K562 (cell line): Measurements from ENCODE around the gene ACTL10. TPM values are rescaled to one million over a fixed set of nuclear protein-coding genes. Genes with fewer than 3 reads are reported as not detected.

ENCODE experiments used
- CBX5 ChIP-seq: IDR thresholded peaks from 2 replicates; pipeline ENCODE4 v1.6.1; 2014; ENCODE audit warnings: low read depth, borderline replicate concordance
- EP300 ChIP-seq: IDR thresholded peaks from 2 replicates; pipeline ENCODE4 v1.6.1; 2012; ENCODE audit warnings: low read length, improper control_type of control experiment
- ERF ChIP-seq: fragments of 450-650 bp; formaldehyde crosslinking; IDR thresholded peaks from 2 replicates; pipeline ENCODE4 v1.4.0; 2020; ENCODE audit warnings: mild to moderate bottlenecking, mixed read lengths
- ESRRB ChIP-seq: fragments of 250-450 bp; sonication (Bioruptor Pico); IDR thresholded peaks from 2 replicates; pipeline ENCODE4 v1.5.0; 2020; ENCODE audit warnings: mild to moderate bottlenecking, moderate library complexity, borderline replicate concordance
- ETS2 ChIP-seq: IDR thresholded peaks from 2 replicates; pipeline ENCODE4 v1.6.1; 2016; ENCODE audit warnings: borderline replicate concordance, missing genetic modification characterization, mild to moderate bottlenecking, moderate library complexity, missing compliant biosample characterization; ENCODE audit not compliant: poor library complexity, severe bottlenecking
- GTF2E2 ChIP-seq: fragments of 200-800 bp; sonication (Bioruptor generic); IDR thresholded peaks from 2 replicates; pipeline ENCODE4 v1.6.1; 2016; ENCODE audit warnings: missing genetic modification characterization, missing compliant biosample characterization
- HOXB6 ChIP-seq: fragments of 250-450 bp; sonication (Bioruptor Pico); IDR thresholded peaks from 2 replicates; pipeline ENCODE4 v1.5.1; 2022; ENCODE audit warnings: mild to moderate bottlenecking, borderline replicate concordance
- KDM1A ChIP-seq, 2 experiments: fragments of 450-650 bp; IDR thresholded peaks; 2 replicates each; pipeline ENCODE4 v1.6.1; 2016; ENCODE audit warnings: mild to moderate bottlenecking in 2 of 2
- KDM4B ChIP-seq, 2 experiments: fragments of 450-650 bp in 1 of 2; sonication (generic) in 1 of 2; IDR thresholded peaks; 2 replicates each; pipeline ENCODE4 v1.6.1; 2016 to 2017; ENCODE audit warnings: borderline replicate concordance in 2 of 2, antibody characterized with exemption in 1 of 2, low read depth in 1 of 2, mild to moderate bottlenecking in 1 of 2
- KLF6 ChIP-seq: fragments of 250-450 bp; sonication (Bioruptor Pico); IDR thresholded peaks from 2 replicates; pipeline ENCODE4 v1.4.0; 2020; ENCODE audit warnings: mild to moderate bottlenecking, moderate library complexity, borderline replicate concordance
- NFE2L1 ChIP-seq: fragments of 450-650 bp; IDR thresholded peaks from 2 replicates; pipeline ENCODE4 v1.6.1; 2016; ENCODE audit warnings: missing genetic modification characterization, low read depth, mild to moderate bottlenecking, missing compliant biosample characterization, moderate library complexity, borderline replicate concordance
- NR0B1 ChIP-seq: fragments of 450-650 bp; IDR thresholded peaks from one replicate; pipeline ENCODE4 v1.6.1; 2018; ENCODE audit warnings: mild to moderate bottlenecking, moderate library complexity; ENCODE audit not compliant: partially characterized antibody
- NR2C2 ChIP-seq, 2 experiments: fragments of 200-800 bp in 1 of 2; sonication (Bioruptor generic) in 1 of 2; sonication (generic) in 1 of 2; formaldehyde crosslinking in 1 of 2; IDR thresholded peaks; 2 replicates each; pipeline versions ENCODE4 v1.6.1 to v1.8.0; 2016 to 2022; ENCODE audit warnings: mild to moderate bottlenecking in 1 of 2, missing compliant biosample characterization in 1 of 2, missing genetic modification characterization in 1 of 2, missing genetic modification reagents in 1 of 2
- SMC3 ChIP-seq: conservative IDR thresholded peaks from 2 replicates; pipeline ENCODE4 v1.6.1; 2011; ENCODE audit warnings: low read depth, low read length, improper control_type of control experiment; ENCODE audit not compliant: insufficient read depth
- TRIM24 ChIP-seq, 2 experiments: fragments of 450-650 bp; IDR thresholded peaks; 2 replicates each; pipeline ENCODE4 v1.6.1; 2016
- TSHZ1 ChIP-seq: fragments of 250-450 bp; sonication (Bioruptor Pico); IDR thresholded peaks from 2 replicates; pipeline ENCODE4 v1.4.0; 2020; ENCODE audit warnings: mild to moderate bottlenecking, moderate library complexity
- ZNF23 ChIP-seq: fragments of 250-450 bp; sonication (Bioruptor Pico); IDR thresholded peaks from 2 replicates; pipeline ENCODE4 v1.4.0; 2020; ENCODE audit warnings: mild to moderate bottlenecking
- ZNF398 ChIP-seq: fragments of 250-450 bp; sonication (Bioruptor Pico); IDR thresholded peaks from 2 replicates; pipeline ENCODE4 v1.8.0; 2021; ENCODE audit warnings: moderate library complexity, mild to moderate bottlenecking, inconsistent platforms
- polyA plus RNA-seq, 8 experiments: library from polyadenylated mRNA; depleted of rRNA in 4 of 8; stranded (reverse) in 5 of 8; unstranded in 3 of 8; fragments of >200 nt; fragmentation: Nextera tagmentation in 2 of 8; fragmentation: Illumina TruSeq in 1 of 8; extraction: Ambion mirVana in 2 of 8; extraction: Trizol in 1 of 8; gene quantifications; 2 replicates each; pipeline versions ENCODE4 v1.2.1 to v1.2.3, GENCODE V29; 2011 to 2014; ENCODE audit warnings: inconsistent platforms in 1 of 8, missing spikeins in 1 of 8
- total RNA-seq, 7 experiments: library from RNA; depleted of rRNA in 6 of 7; stranded (reverse); fragments of >200 nt in 6 of 7; fragmentation: Illumina TruSeq in 2 of 7; extraction: Trizol in 2 of 7; gene quantifications; 2 replicates each; pipeline versions ENCODE4 v1.2.1 to v1.2.3, GENCODE V29; 2011 to 2021; ENCODE audit warnings: low replicate concordance in 1 of 7

ACTL10 gene
- total and polyA plus RNA-seq, 9 of the 15 experiments (the other 6 are each of a cell fraction or from before 2014, with no cell fraction given): 0.07 to 0.14 TPM; not detected in 7

- TF ChIP-seq TSHZ1 (CRISPR knock-in tag): no peak
- TF ChIP-seq ERF (CRISPR knock-in tag): no peak
- no peak for TF ChIP-seq NR0B1
- no peak for TF ChIP-seq GTF2E2
- 0 out of 2 replicates have a peak, but pooled peaks have one; percentile 13 for TF ChIP-seq CBX5
- TF ChIP-seq EP300: no peak
- TF ChIP-seq NR2C2 (CRISPR knock-in tag; IDR thresholded peaks at IDR 0.05): 0 out of 2 replicates have a peak, but pooled peaks have one; percentile 47
- no peak for TF ChIP-seq NR2C2 (tag; IDR thresholded peaks at IDR 0.05)
- peak; percentile 42; the same call in 1 of the 2 replicates for TF ChIP-seq SMC3
- no peak for TF ChIP-seq KDM4B (IDR thresholded peaks at IDR 0.05; ENCODE audit: borderline replicate concordance in 2 of 2, low read depth in 1 of 2)
- TF ChIP-seq ZNF23 (CRISPR knock-in tag): no peak
- no peak for TF ChIP-seq ZNF398
- no peak for TF ChIP-seq KLF6
- TF ChIP-seq NFE2L1 (tag): no peak
- no peak for TF ChIP-seq TRIM24 (IDR thresholded peaks at IDR 0.05)
- no peak for TF ChIP-seq ETS2 (tag)
- no peak for TF ChIP-seq HOXB6
- TF ChIP-seq ESRRB (CRISPR knock-in tag): no peak
- no peak for TF ChIP-seq KDM1A (IDR thresholded peaks at IDR 0.05)
Measured at GRCh38 chr20:33667676-33668465, 1.1 kb downstream of the ACTL10 start (continued).
